C4-2B (cell line): ENCODE measurements around the gene HLTF.

Source experiments
- CTCF ChIP-seq: fragments of 450-650 bp; conservative IDR thresholded peaks from 2 replicates; pipeline ENCODE4 v1.5.1; 2017; ENCODE audit warnings: mild to moderate bottlenecking
- ZFX ChIP-seq: fragments of 450-650 bp; IDR thresholded peaks from 2 replicates; pipeline ENCODE4 v1.6.1; 2017

- TF ChIP-seq CTCF = no peak
- no peak for TF ChIP-seq ZFX
These were observed 4.6 kb downstream of the HLTF start for GRCh38 chr3:149081772-149082171.
